Nephron (organoid): ENCODE results near the gene SPATS2.

ENCODE experiments used
- H3K27ac Mint-ChIP-seq, 3 experiments: 2 replicates each; pipeline ENCODE4 v1.8.0; 2020; ENCODE audit warnings: mixed read lengths in 3 of 3, mild to moderate bottlenecking in 2 of 3, moderate library complexity in 1 of 3
- H3K27me3 Mint-ChIP-seq: 2 replicates; pipeline ENCODE4 v1.8.0; 2021; ENCODE audit warnings: low read depth, mild to moderate bottlenecking, moderate library complexity, mixed read lengths
- H3K36me3 Mint-ChIP-seq: 2 replicates; pipeline ENCODE4 v1.8.0; 2020; ENCODE audit warnings: low read depth, mixed read lengths
- H3K4me1 Mint-ChIP-seq: 2 replicates; pipeline ENCODE4 v1.8.0; 2020; ENCODE audit warnings: mixed read lengths
- H3K4me3 Mint-ChIP-seq, 3 experiments: 2 replicates each; pipeline ENCODE4 v1.8.0; 2020; ENCODE audit warnings: mild to moderate bottlenecking in 3 of 3, mixed read lengths in 3 of 3, moderate library complexity in 2 of 3
- H3K9me3 Mint-ChIP-seq: 2 replicates; pipeline ENCODE4 v1.8.0; 2020; ENCODE audit warnings: mixed read lengths
- TF ChIP-seq, protein P1 (sequence below), 3 experiments: fragments of 200-600 bp; sonication (generic); IDR thresholded peaks; one replicate each; pipeline ENCODE4 v1.5.0; 2021; ENCODE audit warnings: antibody characterized with exemption in 3 of 3; ENCODE audit not compliant: unreplicated experiment in 3 of 3

Gene SPATS2

DNA sequence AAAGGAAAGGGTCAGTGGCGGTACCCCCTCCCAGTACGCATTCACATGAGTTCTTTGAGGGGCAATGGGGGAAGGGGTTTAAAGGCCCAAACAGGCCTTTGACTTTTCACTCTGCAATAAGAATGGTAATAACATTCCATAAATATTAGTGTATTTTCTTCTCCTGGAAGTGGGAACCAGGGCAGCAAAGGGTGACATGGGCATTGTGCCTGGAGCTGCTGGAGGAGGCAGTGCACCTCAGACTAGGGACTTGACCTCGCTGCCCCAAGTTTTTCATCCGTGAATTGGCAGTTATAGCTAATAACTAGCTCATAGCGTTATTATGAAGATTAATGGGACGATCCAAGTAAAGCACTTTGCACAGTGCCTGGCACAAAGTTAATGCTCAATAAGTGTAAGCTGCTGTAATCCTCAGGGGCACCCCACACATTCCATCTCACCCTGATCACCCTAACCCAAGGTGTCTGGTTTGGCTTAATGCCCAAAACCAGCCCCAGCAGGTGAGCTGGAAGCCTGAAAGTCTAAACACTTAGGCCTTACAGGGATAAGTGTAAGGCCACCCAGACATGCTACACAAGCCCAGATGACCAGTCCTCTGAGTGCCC is 168.8 kb downstream of the SPATS2 start:
- H3K27ac Mint-ChIP-seq, result peak overlapping the region in 1 of 3 experiments; percentile 44

DNA sequence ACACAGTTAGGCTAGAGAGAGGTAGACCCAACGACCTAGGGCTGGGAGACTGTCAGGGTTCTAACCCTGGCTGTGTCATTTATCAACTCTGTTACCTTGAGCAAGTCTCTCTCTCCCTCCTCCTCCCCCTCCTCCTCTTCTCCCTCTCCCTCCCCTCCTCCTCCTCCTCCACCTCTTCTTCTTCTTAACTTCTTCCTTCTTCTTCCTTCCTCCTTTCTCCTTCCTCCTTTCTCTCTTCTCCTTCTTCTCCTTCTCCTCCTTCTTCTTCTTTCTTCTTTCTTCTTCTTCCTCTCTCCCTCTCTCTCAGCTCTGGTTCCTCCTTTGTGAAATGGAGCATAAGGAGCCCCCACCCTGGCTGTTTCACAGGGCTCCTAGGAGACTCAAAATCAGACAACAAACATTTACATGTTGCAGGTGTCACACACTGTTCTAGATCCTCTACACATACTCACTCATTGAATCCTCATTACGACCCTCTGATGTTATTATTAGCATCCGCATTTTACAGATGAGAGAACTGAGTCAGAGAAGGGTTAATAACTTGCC is 169.3 kb downstream of the SPATS2 start:
- Mint-ChIP-seq H3K4me3 (peak overlapping the region; percentile 58 to 81 (median 80)), H3K27ac (no peak overlapping the region), H3K36me3 (no peaks in the 10 kb centered on the region), H3K4me1 (peaks cover 24% of the 10 kb centered on the region), H3K9me3 (no peaks in the 10 kb centered on the region), H3K27me3 (peaks cover 64% of the 10 kb centered on the region)
- TF ChIP-seq, protein P1, sequence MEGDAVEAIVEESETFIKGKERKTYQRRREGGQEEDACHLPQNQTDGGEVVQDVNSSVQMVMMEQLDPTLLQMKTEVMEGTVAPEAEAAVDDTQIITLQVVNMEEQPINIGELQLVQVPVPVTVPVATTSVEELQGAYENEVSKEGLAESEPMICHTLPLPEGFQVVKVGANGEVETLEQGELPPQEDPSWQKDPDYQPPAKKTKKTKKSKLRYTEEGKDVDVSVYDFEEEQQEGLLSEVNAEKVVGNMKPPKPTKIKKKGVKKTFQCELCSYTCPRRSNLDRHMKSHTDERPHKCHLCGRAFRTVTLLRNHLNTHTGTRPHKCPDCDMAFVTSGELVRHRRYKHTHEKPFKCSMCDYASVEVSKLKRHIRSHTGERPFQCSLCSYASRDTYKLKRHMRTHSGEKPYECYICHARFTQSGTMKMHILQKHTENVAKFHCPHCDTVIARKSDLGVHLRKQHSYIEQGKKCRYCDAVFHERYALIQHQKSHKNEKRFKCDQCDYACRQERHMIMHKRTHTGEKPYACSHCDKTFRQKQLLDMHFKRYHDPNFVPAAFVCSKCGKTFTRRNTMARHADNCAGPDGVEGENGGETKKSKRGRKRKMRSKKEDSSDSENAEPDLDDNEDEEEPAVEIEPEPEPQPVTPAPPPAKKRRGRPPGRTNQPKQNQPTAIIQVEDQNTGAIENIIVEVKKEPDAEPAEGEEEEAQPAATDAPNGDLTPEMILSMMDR (IDR thresholded peaks at IDR 0.05; ENCODE audit: unreplicated experiment in 3 of 3), result no peak

More for the DNA sequence above, 168.8 kb downstream of the SPATS2 start:
- H3K4me1 Mint-ChIP-seq, result peaks cover 24% of the 10 kb centered on the region
- H3K36me3 Mint-ChIP-seq, result no peaks in the 10 kb centered on the region
- H3K27me3 Mint-ChIP-seq, result peaks cover 58% of the 10 kb centered on the region
- TF ChIP-seq, protein P1 (IDR thresholded peaks at IDR 0.05; ENCODE audit: unreplicated experiment in 3 of 3), result no peak
- H3K4me3 Mint-ChIP-seq, result peak overlapping the region; percentile 19 to 80 (median 36)
- H3K9me3 Mint-ChIP-seq, result no peaks in the 10 kb centered on the region

DNA sequence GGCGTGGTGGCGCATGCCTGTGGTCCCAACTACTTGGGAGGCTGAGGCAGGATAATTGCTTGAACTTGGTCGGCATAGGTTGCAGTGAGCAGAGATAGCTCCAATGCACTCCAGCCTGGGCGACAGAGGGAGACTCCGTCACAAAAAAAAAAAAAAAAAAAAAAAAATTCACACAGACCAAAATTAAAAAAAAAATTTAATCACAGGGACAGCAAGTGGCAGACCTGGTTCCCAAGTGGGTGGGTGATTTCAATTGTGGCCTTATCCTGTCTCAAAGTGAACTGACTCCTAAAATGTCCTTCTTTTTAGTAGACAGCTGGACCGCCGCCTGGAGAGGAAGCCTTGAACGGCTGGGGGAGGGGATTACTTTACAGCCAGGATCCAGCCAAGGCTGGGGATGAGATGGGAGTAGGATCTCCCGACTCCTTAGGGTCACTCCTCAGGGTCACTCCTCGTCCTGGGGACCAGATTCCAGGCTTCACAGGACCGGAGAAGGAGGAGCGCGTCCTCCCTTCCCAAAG is 170.0 kb downstream of the SPATS2 start:
- Mint-ChIP-seq H3K9me3 (no peaks in the 10 kb centered on the region), H3K36me3 (no peaks in the 10 kb centered on the region), H3K4me1 (peaks cover 24% of the 10 kb centered on the region), H3K27me3 (peaks cover 71% of the 10 kb centered on the region), H3K4me3 (peak overlapping the region; percentile 80 to 82 (median 81)), H3K27ac (no peak overlapping the region)
- TF ChIP-seq, protein P1 (IDR thresholded peaks at IDR 0.05; ENCODE audit: unreplicated experiment in 3 of 3), result no peak

DNA sequence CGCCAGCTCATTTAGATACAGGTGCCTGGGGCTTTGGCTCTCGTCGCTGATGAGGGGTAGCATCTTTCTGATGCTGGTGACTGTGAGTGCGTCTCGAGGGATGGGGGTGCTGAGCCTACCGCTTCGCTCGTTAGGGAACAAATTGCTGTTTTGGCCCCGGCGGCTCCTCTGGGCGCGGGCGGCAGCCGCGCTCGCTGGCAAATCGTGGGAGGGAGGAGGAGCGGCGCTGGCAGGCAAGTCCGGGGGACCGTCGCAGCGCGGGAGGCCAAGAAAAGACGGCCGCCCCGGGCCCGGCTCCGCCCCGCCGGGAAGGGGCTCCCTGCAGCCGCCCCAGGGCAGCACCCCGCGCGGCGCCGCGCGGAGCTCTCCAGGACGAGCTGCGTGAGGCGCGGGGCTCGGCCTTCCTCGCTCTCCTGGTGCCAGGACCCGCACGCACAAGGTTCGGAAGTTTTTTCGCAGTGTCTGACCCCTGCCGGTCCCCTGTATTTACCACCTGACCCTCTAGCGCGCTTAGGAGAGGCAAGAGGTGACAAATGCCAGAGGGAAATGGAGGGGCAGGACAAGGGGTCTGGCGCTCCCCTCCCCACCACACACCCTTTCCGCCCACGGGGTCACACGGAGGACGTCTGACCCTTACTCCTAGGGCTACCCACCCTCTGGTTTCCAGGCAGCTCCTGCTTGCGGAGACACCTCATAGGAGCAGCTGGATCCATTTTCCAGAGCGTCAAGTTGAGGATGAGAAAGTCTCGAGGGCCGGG is 170.7 kb downstream of the SPATS2 start:
- H3K27me3 Mint-ChIP-seq, result peaks cover 77% of the 10 kb centered on the region
- H3K27ac Mint-ChIP-seq, result no peak overlapping the region
- H3K36me3 Mint-ChIP-seq, result no peaks in the 10 kb centered on the region
- TF ChIP-seq, protein P1 (IDR thresholded peaks at IDR 0.05; ENCODE audit: unreplicated experiment in 3 of 3), result no peak
- no peaks in the 10 kb centered on the region for H3K9me3 Mint-ChIP-seq
- peaks cover 24% of the 10 kb centered on the region for H3K4me1 Mint-ChIP-seq
- peak overlapping the region; percentile 80 to 82 (median 81) for H3K4me3 Mint-ChIP-seq

DNA sequence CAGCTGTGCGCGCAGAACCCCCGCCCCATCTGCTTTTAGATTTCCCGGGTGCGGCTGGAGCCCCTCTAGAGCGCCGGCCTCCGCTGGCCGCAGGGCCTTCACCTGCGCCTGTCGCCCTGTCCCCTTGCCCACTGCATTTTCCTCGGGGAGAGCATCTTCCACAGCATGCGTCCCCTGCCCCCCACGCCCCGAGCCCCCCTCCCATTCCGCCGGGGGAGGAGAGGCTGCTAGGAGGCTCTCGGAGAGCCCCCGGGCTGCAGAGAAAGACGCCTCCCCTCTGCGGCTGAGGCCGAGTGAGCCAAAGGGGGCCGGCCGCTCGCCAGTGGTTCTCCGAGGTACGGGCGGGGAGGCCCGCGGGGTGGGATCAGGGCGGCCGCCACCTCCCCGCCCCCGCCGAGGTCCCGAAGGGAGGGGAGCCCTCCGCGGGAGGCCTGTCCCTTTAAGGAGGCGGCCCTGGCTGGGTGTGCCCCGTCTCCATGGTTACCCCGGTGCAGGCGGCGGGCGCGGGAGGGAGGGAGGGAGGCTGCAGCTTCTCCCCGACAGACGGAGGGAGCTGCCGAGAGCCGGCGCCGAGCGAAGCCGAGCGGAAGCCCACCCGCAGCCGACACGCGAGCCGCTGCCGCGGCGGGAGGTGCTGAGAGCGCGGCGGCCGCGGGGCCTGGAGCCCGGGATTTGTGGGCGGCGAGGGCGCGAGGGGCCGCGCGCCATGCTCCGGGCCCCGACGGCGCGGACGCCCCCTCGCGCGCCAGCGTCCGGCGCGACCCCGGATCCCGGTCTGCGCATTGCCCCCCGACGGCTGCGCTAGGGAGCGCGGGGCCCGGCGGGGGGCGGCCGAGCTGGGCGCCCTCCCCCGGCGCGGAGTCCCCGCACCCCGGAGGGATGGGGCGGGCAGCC is 171.5 kb downstream of the SPATS2 start, which contains the start of gene KCNH3:
KCNH3 (plus strand) TSS at position 521 of the 894 bp plus-strand sequence. CDS start 387 bp downstream, outside the sequence.
- H3K27ac Mint-ChIP-seq, result no peak within 1 kb of the TSS
- peaks cover 24% of the 10 kb centered on the region for H3K4me1 Mint-ChIP-seq
- TF ChIP-seq, protein P1 (IDR thresholded peaks at IDR 0.05; ENCODE audit: unreplicated experiment in 3 of 3), result no peak
- no peaks in the 10 kb centered on the region for H3K36me3 Mint-ChIP-seq
- peak within 1 kb of the TSS; percentile 72 to 73 (median 72) for H3K4me3 Mint-ChIP-seq
- H3K9me3 Mint-ChIP-seq, result no peaks in the 10 kb centered on the region
- peaks cover 85% of the 10 kb centered on the region for H3K27me3 Mint-ChIP-seq
